ENCODE data around the gene TBXAS1. TPM values are rescaled to one million over a fixed set of nuclear protein-coding genes. Genes with fewer than 3 reads are reported as not detected.

TBXAS1 gene
- total and polyA plus RNA-seq, 4 donors, result 4.1 to 22.4 (median 12.2) TPM

DNA sequence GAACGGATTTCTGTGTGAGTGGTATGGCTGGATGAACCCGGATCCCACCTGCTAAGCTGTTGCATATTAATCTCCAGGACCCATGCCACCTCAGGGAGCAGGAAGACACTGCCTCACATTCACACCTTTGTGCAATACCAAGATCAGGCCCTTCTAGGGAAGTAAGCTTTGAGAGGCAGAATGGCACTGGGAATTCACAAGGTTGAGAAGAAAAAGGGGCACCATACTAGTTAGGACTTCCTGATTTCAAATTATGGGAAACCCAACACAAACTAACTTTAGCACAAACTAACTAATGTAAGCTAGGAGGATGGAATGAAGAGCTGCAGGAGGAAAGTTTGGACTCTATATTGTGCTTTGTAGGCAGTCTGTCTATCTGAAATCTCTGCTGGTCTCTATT, 71.3 kb downstream of the TBXAS1 start:
- no peaks in the 10 kb centered on the region for H3K36me3 ChIP-seq (ENCODE audit: control insufficient read depth in 4 of 4, insufficient read depth in 3 of 4, low read depth in 1 of 4, low read length in 3 of 4)
- no peak overlapping the region for H3K4me3 ChIP-seq (ENCODE audit: low read depth in 1 of 3, low read length in 3 of 3)
- DNase-seq (ENCODE audit: low spot score), result no peak
- 87% methylated on average over 2 of the region's 2 CpGs for WGBS
- H3K4me1 ChIP-seq (ENCODE audit: control insufficient read depth in 4 of 4, insufficient read depth in 4 of 4, low read length in 3 of 4), result no peaks in the 10 kb centered on the region
- H3K27me3 ChIP-seq (ENCODE audit: control insufficient read depth in 4 of 4, insufficient read depth in 4 of 4, low read length in 3 of 4), result no peaks in the 10 kb centered on the region
- H3K9ac ChIP-seq (ENCODE audit: low read depth in 1 of 2, low read length in 2 of 2), result no peak overlapping the region
- TF ChIP-seq, protein P1, sequence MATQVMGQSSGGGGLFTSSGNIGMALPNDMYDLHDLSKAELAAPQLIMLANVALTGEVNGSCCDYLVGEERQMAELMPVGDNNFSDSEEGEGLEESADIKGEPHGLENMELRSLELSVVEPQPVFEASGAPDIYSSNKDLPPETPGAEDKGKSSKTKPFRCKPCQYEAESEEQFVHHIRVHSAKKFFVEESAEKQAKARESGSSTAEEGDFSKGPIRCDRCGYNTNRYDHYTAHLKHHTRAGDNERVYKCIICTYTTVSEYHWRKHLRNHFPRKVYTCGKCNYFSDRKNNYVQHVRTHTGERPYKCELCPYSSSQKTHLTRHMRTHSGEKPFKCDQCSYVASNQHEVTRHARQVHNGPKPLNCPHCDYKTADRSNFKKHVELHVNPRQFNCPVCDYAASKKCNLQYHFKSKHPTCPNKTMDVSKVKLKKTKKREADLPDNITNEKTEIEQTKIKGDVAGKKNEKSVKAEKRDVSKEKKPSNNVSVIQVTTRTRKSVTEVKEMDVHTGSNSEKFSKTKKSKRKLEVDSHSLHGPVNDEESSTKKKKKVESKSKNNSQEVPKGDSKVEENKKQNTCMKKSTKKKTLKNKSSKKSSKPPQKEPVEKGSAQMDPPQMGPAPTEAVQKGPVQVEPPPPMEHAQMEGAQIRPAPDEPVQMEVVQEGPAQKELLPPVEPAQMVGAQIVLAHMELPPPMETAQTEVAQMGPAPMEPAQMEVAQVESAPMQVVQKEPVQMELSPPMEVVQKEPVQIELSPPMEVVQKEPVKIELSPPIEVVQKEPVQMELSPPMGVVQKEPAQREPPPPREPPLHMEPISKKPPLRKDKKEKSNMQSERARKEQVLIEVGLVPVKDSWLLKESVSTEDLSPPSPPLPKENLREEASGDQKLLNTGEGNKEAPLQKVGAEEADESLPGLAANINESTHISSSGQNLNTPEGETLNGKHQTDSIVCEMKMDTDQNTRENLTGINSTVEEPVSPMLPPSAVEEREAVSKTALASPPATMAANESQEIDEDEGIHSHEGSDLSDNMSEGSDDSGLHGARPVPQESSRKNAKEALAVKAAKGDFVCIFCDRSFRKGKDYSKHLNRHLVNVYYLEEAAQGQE (IDR thresholded peaks at IDR 0.05), result no peak
- TF ChIP-seq, protein P2, sequence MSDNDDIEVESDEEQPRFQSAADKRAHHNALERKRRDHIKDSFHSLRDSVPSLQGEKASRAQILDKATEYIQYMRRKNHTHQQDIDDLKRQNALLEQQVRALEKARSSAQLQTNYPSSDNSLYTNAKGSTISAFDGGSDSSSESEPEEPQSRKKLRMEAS (IDR thresholded peaks at IDR 0.05), result no peak
- TF ChIP-seq NR2F2 (IDR thresholded peaks at IDR 0.05) (no peak), RAD21 (IDR thresholded peaks at IDR 0.05) (no peak), EGR1 (IDR thresholded peaks at IDR 0.05; ENCODE audit: low read depth in 2 of 2) (no peak)
- no peak overlapping the region for H3K27ac ChIP-seq (ENCODE audit: low read depth in 1 of 2, low read length in 2 of 2)
- H3K9me3 ChIP-seq (ENCODE audit: control insufficient read depth in 4 of 4, low read length in 3 of 4), result peaks cover 0 to 3% (median 0%) of the 10 kb centered on the region in 4 donors

DNA sequence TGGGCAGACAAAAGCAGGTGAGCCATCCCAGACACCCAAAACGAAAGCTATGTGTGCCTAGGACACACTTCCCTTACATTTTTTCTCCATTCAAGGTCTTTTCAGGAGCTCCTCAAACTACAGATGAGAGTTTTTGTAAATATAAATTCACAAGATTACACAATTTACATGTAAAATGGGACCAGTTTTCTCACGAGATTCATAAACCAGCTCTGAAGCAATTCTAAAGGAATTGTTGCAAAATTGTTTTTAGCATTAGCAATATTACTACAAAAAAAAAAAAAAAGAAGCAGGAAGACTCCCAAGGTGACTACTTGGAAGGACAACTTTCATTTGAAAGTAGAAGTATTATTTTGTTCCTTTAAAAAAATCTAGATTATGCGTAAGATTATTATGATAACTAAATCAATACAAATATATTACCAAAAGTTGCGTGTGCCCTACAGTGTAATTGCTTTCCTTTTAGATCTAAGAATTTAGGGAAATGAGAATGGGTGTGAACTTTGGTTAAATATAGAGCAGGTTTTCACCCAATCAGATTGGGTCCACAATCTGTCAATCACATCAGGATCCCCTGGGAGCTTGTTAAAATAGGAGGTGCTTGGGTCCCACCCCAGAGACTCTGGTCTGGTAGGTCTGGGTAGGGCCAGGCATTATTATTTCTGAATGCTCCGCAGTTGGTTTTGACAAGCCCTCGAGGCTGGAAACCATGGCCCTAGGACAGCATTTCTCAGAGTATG, 72.2 kb downstream of the TBXAS1 start:
- Histone ChIP-seq H3K36me3 (ENCODE audit: control insufficient read depth in 4 of 4, insufficient read depth in 3 of 4, low read depth in 1 of 4, low read length in 3 of 4) (peaks cover 0 to 2% (median 0%) of the 10 kb centered on the region in 4 donors), H3K4me3 (ENCODE audit: low read depth in 1 of 3, low read length in 3 of 3) (no peak overlapping the region), H3K9ac (ENCODE audit: low read depth in 1 of 2, low read length in 2 of 2) (no peak overlapping the region), H3K27me3 (ENCODE audit: control insufficient read depth in 4 of 4, insufficient read depth in 4 of 4, low read length in 3 of 4) (no peaks in the 10 kb centered on the region), H3K27ac (ENCODE audit: low read depth in 1 of 2, low read length in 2 of 2) (peak overlapping the region in 1 of 2 donors; percentile 5), H3K4me1 (ENCODE audit: control insufficient read depth in 4 of 4, insufficient read depth in 4 of 4, low read length in 3 of 4) (no peaks in the 10 kb centered on the region), H3K9me3 (ENCODE audit: control insufficient read depth in 4 of 4, low read length in 3 of 4) (peaks cover 0 to 3% (median under 1%) of the 10 kb centered on the region in 4 donors)
- 87% methylated on average over 6 of the region's 6 CpGs for WGBS
- no peak for DNase-seq (ENCODE audit: low spot score)
- TF ChIP-seq SP1 (IDR thresholded peaks at IDR 0.05) (no peak), HNF4G (IDR thresholded peaks at IDR 0.05) (no peak)
- TF ChIP-seq, protein P3, sequence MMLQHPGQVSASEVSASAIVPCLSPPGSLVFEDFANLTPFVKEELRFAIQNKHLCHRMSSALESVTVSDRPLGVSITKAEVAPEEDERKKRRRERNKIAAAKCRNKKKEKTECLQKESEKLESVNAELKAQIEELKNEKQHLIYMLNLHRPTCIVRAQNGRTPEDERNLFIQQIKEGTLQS (IDR thresholded peaks at IDR 0.05), result no peak
- TF ChIP-seq, protein P1 (IDR thresholded peaks at IDR 0.05), result no peak

Measured in liver (tissue), 9 donors.